HL-60 (cell line): ENCODE measurements around the gene NTRK2.

Source experiments
- DNase-seq, 2 experiments: peaks; one replicate each; pipeline ENCODE4 v3.0.0-alpha.2; 2010 to 2020; ENCODE audit warnings: low read depth in 1 of 2, low spot score in 1 of 2
- H3K27ac ChIP-seq: fragments of 250-450 bp; sonication (Bioruptor Pico); replicated peaks from 2 replicates; pipeline ENCODE4 v1.5.1; 2020; ENCODE audit warnings: mild to moderate bottlenecking, moderate library complexity
- H3K27me3 ChIP-seq: fragments of 250-450 bp; sonication (Bioruptor Pico); 2 replicates; pipeline ENCODE4 v1.5.1; 2021; ENCODE audit warnings: mild to moderate bottlenecking, moderate library complexity; ENCODE audit not compliant: insufficient read depth, poor library complexity, severe bottlenecking
- H3K4me3 ChIP-seq: replicated peaks from 2 replicates; pipeline ENCODE4 v1.5.1; 2011; ENCODE audit warnings: mild to moderate bottlenecking, control low read depth, low read length; ENCODE audit not compliant: insufficient read depth
- CTCF ChIP-seq: IDR thresholded peaks from one replicate; pipeline ENCODE4 v1.5.1; 2011; ENCODE audit warnings: low read length, control low read depth, inconsistent platforms; ENCODE audit not compliant: insufficient read depth
- GABPA ChIP-seq: IDR thresholded peaks from 2 replicates; pipeline ENCODE4 v1.6.1; 2012; ENCODE audit warnings: low read depth
- POLR2AphosphoS5 ChIP-seq: IDR thresholded peaks from 2 replicates; pipeline ENCODE4 v1.6.1; 2012; ENCODE audit warnings: low read depth
- REST ChIP-seq: IDR thresholded peaks from 2 replicates; pipeline ENCODE4 v1.6.1; 2012; ENCODE audit warnings: low read depth; ENCODE audit not compliant: insufficient replicate concordance
- SPI1 ChIP-seq: IDR thresholded peaks from 2 replicates; pipeline ENCODE4 v1.6.1; 2012; ENCODE audit warnings: low read depth, mild to moderate bottlenecking, borderline replicate concordance

NTRK2 gene

GRCh38 chr9:84622981-84623380, 46.5 kb upstream of the NTRK2 start:
- H3K27me3 ChIP-seq = no peaks in the 10 kb centered on the region
- no peak for DNase-seq
- TF ChIP-seq SPI1 (no peak), POLR2AphosphoS5 (no peak), CTCF (no peak), REST (no peak), GABPA (no peak)
- no peak overlapping the region for H3K4me3 ChIP-seq
- H3K27ac ChIP-seq = no peak overlapping the region

GRCh38 chr9:84636436-84636835, 33.1 kb upstream of the NTRK2 start:
- Histone ChIP-seq H3K4me3 (no peak overlapping the region), H3K27me3 (no peaks in the 10 kb centered on the region), H3K27ac (no peak overlapping the region)
- DNase-seq = no peak
- no peak for TF ChIP-seq CTCF
- TF ChIP-seq POLR2AphosphoS5 = no peak
- TF ChIP-seq REST = no peak
- TF ChIP-seq GABPA = no peak
- TF ChIP-seq SPI1 = no peak

GRCh38 chr9:84642553-84643141, 26.9 kb upstream of the NTRK2 start:
- Histone ChIP-seq H3K4me3 (no peak overlapping the region), H3K27me3 (no peaks in the 10 kb centered on the region), H3K27ac (no peak overlapping the region)
- TF ChIP-seq REST (no peak), GABPA (no peak), CTCF (no peak), POLR2AphosphoS5 (no peak), SPI1 (no peak)
- no peak for DNase-seq
